ENCODE results near the gene CABP2. TPM values are rescaled to one million over a fixed set of nuclear protein-coding genes. Genes with fewer than 3 reads are reported as not detected.

The CABP2 gene
- total and polyA plus RNA-seq, 10 of the 15 experiments (the other 5 are each of a cell fraction or from before 2014, with no cell fraction given): not detected

DNA sequence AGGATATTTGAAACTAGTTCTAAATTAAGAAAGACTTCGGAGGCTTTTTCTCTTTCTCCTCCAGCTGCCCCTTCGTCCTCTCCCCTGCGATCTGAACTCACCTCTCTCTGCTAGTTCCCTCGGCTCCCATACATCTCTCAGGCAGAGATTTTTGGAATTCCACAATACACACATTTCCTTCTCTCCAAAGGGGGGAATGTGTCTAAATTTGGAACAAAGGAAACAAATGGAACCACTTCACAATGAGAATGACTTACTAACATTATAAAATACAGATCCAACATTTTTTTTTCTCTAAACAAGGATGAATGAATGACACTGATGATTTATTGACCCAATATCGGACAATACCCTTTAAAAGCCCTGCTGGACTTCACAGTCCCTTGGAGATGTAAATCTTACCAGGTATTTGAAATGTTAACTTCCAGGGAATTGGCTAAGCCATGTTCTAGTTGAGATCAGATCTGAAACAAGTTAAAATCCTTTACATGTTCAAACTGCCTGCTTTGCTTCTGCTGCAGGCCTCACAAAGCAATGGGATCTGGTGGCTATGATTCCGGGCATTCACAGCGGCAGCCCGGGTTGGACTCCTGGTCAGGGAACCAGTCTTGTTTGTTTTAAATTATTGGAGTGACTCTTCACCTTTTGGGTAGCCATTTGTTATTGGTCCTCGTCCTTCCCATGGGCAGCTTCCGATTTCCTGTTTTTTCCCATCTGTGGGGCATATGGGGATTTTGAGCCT is 39.9 kb upstream of the CABP2 start:
- BruUV-seq (replicated peaks): no TSS peak

More for the DNA sequence above, 39.9 kb upstream of the CABP2 start:
- H3K4me2 ChIP-seq (ENCODE audit: control insufficient read depth, insufficient read depth): no peak overlapping the region
- ChIA-PET CTCF (interaction anchor here (1.0 to 1.8 kb wide), 6 partner anchors 9 to 161 kb away, joined by 3 to 7 read pairs (median 4); partner anchors contain the start of genes PPP1CA and TBX10), POLR2A (interaction anchor here (1.0 to 1.3 kb wide), 2 partner anchors 9 to 84 kb away, joined by 3 read pairs; no protein-coding TSS in a partner anchor), RAD21 (ENCODE audit: unreplicated experiment) (interaction anchor here (0.8 to 2.8 kb wide), 3 partner anchors 9 to 162 kb away, joined by 4 to 6 read pairs (median 5); partner anchors contain the start of gene PPP1CA), SMC1A (ENCODE audit: uncharacterized antibody, unreplicated experiment) (interaction anchor here (0.9 to 2.7 kb wide), 5 partner anchors 10 to 212 kb away, joined by 3 to 17 read pairs (median 5); no protein-coding TSS in a partner anchor)
- no peak overlapping the region for H3K27ac ChIP-seq (ENCODE audit: control insufficient read depth, insufficient read depth)
- in situ Hi-C loops (cut with MboI): no loop called here
- no peaks in the 10 kb centered on the region for H3K9me3 ChIP-seq (replicated peaks; ENCODE audit: control insufficient read depth, insufficient read depth, low read length)
- H3K36me3 ChIP-seq (ENCODE audit: control insufficient read depth in 2 of 2, insufficient read depth in 2 of 2, low read length in 1 of 2): no peaks in the 10 kb centered on the region
- no peaks in the 10 kb centered on the region for H3K27me3 ChIP-seq (replicated peaks in 1 of 2; ENCODE audit: control insufficient read depth in 2 of 2, insufficient read depth in 2 of 2, low read length in 1 of 2)
- FAIRE-seq: no peak
- no peak overlapping the region for H3K9ac ChIP-seq (ENCODE audit: control insufficient read depth, insufficient read depth, low read length)
- intact Hi-C loops (cut with micrococcal nuclease; ENCODE audit: unreplicated experiment): no loop called here
- H4K20me1 ChIP-seq (ENCODE audit: control insufficient read depth, insufficient read depth): no peaks in the 10 kb centered on the region
- TF ChIP-seq CHD2 (IDR thresholded peaks at IDR 0.05; ENCODE audit: borderline replicate concordance, low read depth, low read length) (no peak), POU2F2 (IDR thresholded peaks at IDR 0.05; ENCODE audit: borderline replicate concordance, low read depth, low read length) (no peak), ZNF592 (IDR thresholded peaks at IDR 0.05) (no peak), RELB (IDR thresholded peaks at IDR 0.05; ENCODE audit: low read depth) (no peak), MEF2A (IDR thresholded peaks at IDR 0.05; ENCODE audit: insufficient read depth, low read depth, low read length) (no peak)
- no peak for ATAC-seq
- no peaks in the 10 kb centered on the region for H3K79me2 ChIP-seq (ENCODE audit: control insufficient read depth, insufficient read depth, low read length)
- peaks cover 33% of the 10 kb centered on the region for H3K4me1 ChIP-seq (ENCODE audit: control insufficient read depth, insufficient read depth, low read length)
- no peak overlapping the region for H3K4me3 ChIP-seq
- 70% methylated on average over 10 of the region's 10 CpGs for WGBS (ENCODE audit: insufficient coverage, insufficient replicate concordance, low lambda C conversion rate, missing lambda C conversion rate)
- no peak for DNase-seq (ENCODE audit: low read depth, low spot score)
- no peak overlapping the region for H2AFZ ChIP-seq (ENCODE audit: control insufficient read depth, low read depth, low read length)
